GM19351 (cell line): ENCODE data around the gene C5AR1.
"Not testable (repeated sequence)": the region's sequence is repeated elsewhere in the genome, so short reads cannot be mapped to it uniquely, and the experiment has no call there.

ENCODE experiments used
- ATAC-seq: cut with Tn5 transposase; IDR thresholded peaks from one replicate; pipeline ENCODE4 v1.9.1; 2021; ENCODE audit warnings: mild to moderate bottlenecking, moderate library complexity; ENCODE audit not compliant: unreplicated experiment

Gene C5AR1

GRCh38 chr19:47309608-47310007 lies at the start of gene C5AR1:
Gene C5AR1 (plus strand): TSS chr19:47309861. CDS start chr19:47309896, 35 bp downstream.
- ATAC-seq: no peak

GRCh38 chr19:47260476-47260875 lies 49.2 kb upstream of the C5AR1 start:
- ATAC-seq: no peak

GRCh38 chr19:47261946-47262793 lies 47.5 kb upstream of the C5AR1 start:
- ATAC-seq: peak; percentile 80

DNA sequence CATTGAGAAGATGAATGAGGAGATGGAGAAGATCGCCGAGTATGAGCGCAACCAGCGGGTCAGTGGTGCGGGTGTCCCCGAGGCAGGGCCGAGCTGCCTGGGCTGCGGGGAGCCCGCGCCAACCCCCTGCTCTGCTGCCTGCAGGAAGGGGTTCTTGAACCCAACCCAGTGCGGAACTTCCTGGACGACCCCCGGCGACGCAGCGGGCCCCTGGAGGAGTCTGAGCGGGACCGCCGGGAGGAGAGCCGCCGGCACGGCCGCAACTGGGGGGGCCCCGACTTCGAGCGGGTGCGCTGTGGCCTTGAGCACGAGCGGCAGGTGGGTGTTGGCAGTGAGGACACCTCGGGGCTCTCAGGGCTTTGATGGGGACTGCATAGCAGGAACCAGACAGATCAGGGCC lies 45.0 kb upstream of the C5AR1 start:
- no peak for ATAC-seq

DNA sequence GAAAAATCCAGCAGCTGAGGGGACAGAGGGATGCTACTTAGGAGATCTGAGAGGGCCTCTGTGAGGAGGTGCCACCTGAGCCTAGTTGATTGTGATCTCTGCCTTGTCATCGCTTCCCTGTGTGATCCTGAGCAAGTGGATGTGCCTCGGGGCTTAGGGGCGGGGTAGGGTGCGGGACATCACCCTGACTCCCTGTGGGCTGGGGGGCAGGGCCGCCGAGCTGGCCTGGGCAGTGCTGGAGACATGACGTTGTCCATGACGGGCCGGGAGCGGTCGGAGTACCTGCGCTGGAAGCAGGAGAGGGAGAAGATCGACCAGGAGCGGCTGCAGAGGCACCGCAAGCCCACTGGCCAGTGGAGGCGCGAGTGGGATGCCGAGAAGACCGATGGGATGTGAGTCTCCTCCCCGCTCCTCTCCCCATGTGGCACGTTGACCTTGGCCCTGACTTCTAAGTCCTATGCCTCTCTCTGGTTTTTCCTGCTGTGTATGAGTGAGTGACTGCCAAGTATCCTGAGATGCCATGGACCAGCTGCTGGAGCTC lies 43.2 kb upstream of the C5AR1 start:
- ATAC-seq: no peak

DNA sequence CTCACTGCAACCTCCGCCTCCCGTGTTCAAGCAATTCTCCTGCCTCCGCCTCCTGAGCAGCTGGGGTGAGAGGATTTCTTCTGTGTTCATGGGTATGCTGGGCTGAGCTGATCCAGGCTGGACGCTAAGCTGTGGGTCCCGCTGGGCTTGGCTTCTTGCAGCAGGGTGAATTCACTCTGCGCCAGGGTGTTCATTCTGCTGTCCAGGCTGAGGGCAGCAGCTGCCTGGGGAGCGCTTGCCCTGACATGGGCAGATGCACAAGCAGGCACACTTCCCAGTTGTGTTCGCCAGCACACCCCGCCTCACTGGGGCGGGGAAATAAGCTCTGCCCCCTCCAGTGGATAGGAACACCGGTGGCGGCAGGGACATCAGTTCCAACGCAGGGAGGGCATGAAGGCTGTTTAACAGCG lies 42.3 kb upstream of the C5AR1 start:
- no peak for ATAC-seq

GRCh38 chr19:47268028-47268427 lies 41.6 kb upstream of the C5AR1 start:
- ATAC-seq: no peak

GRCh38 chr19:47269596-47269995 lies 40.1 kb upstream of the C5AR1 start:
- ATAC-seq: no peak

GRCh38 chr19:47270408-47270807 lies 39.3 kb upstream of the C5AR1 start:
- ATAC-seq: no peak

DNA sequence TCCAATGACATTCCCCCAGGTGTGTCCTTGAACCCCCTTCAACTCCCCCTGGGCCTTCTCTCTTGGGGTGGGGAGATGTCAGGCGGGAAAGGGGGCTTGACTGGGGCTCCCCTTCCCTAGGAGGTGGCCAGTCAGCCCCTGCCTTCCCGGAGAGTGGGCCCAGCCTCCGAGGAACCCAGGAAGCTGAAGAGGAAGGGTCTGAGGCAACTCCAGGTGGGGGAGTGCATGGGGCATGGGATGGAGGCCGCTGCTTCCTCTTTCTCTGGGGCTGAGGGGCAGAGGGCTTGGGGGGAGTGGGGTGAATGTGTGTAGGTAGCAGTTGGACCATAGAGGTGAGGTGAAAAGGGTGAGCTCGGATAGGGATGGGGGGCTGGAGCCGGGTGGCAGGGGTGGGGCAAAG lies 37.7 kb upstream of the C5AR1 start:
- ATAC-seq: no peak

GRCh38 chr19:47272448-47273312 lies 37.0 kb upstream of the C5AR1 start:
- ATAC-seq: no peak

GRCh38 chr19:47273313-47274070 lies 36.2 kb upstream of the C5AR1 start:
- ATAC-seq: peak; percentile 66

DNA sequence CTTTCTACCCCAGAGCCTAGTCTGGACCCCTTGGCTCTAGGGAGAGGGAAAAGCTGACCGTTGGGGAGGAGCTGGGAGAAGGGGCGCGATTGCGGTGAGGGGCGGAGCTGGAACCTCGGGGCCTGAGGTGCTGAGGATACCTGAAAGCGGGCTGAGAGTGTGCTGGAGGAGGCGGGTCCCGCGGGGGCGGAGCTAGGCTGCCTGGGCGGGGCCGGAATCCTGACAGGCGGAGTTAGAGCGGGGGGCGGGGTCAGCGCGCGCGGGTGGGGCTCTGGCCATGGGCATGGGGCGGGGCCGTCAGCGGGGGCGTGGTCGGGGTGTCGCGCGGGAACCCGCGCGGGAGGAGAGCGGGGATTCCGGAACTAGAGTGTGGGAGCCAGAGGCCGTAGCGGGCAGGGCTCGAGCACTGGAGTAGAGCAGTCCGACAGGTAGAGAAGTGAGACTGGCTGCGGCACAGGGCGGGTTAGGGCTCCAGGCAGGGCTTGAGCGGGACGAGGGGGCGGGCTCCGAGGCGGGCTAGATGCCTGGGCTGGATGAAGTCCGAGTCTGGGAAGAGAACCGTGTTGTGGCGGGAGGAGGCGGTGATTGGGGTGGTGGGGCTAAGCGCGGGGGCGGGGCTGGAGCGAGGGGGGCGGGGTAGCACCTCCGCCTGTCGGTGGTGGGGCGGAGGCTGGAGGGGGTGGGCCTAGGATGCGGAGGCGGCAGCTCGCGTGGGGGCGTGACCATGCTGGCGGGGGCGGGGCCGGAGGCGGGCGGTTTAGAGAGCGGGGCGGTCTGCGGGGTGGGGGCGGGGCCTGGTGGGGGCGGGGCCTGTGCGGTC lies 35.4 kb upstream of the C5AR1 start, which contains the start of gene INAFM1:
Gene INAFM1, plus strand, starts transcription at position 815 of the 820 bp plus-strand sequence. CDS start 35 bp downstream, outside the sequence.
- peak; percentile 54 for ATAC-seq

DNA sequence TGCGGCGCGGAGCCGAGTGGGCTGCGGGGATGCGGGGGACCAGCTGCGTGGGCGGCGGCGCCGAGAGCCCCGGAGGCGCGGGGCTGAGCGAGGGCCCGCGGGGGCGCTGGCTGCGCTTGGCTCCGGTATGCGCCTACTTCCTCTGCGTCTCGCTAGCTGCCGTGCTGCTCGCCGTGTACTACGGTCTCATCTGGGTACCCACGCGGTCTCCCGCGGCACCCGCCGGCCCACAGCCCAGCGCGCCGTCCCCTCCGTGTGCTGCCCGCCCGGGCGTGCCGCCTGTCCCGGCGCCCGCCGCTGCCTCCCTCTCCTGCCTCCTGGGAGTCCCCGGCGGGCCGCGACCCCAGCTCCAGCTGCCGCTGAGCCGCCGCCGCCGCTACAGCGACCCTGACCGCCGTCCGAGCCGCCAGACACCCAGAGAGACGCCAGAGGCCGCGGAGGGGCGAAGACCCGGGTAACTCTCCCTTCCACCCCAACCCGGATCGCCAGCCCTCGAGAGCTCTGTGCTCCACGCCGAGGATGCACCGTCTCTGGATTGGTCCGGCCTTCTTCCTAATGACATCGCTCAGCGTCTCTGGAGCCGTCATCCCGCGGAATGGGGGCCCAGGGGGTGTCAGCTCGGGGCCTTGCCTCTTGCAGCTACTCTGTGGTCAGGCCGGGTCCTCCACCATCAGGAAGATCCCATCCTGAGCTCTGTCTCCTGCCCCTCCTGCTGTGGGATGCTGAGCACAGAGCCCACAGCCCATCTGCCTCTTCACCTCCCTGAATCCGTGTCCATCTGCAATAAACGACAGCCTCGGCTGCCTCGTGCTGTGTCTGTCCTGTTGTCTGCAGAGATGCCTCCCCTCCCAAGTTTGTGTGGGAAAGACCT lies 34.5 kb upstream of the C5AR1 start:
- peak; percentile 8 for ATAC-seq

- no peak for ATAC-seq
These were observed 33.7 kb upstream of the C5AR1 start for GRCh38 chr19:47275791-47276461.

GRCh38 chr19:47276513-47276912 lies 33.1 kb upstream of the C5AR1 start:
- not testable (repeated sequence) for ATAC-seq

- ATAC-seq: no peak
These were observed 29.4 kb upstream of the C5AR1 start for GRCh38 chr19:47280183-47280797.
